Measurements from ENCODE around the gene TLR7.

GRCh38 chrX:12930150-12930549, 63.3 kb downstream of the TLR7 start:
- TF ChIP-seq EZH2 (IDR thresholded peaks at IDR 0.05; ENCODE audit: borderline replicate concordance, low read depth, low read length, poor library complexity, severe bottlenecking) (no peak), CTCF (conservative IDR thresholded peaks at IDR 0.05; ENCODE audit: low read depth, low read length) (no peak)
